Esophagus (tissue), 2 donors: ENCODE measurements around the gene SFXN4. TPM values are rescaled to one million over a fixed set of nuclear protein-coding genes. Genes with fewer than 3 reads are reported as not detected.

ENCODE experiments used
- H3K27ac ChIP-seq, 2 donors: one replicate each; pipeline ENCODE4 v1.5.1; 2013; ENCODE audit warnings: low read depth in 2 of 2, mild to moderate bottlenecking in 2 of 2, inconsistent platforms in 1 of 2, low read length in 1 of 2, moderate library complexity in 1 of 2
- H3K27me3 ChIP-seq, 2 donors: one replicate each; pipeline ENCODE4 v1.6.1; 2013; ENCODE audit warnings: low read length in 2 of 2, control low read depth in 1 of 2, mild to moderate bottlenecking in 1 of 2; ENCODE audit not compliant: insufficient read depth in 2 of 2, control insufficient read depth in 1 of 2
- H3K36me3 ChIP-seq, 2 donors: one replicate each; pipeline ENCODE4 v1.6.1; 2013; ENCODE audit warnings: low read length in 1 of 2; ENCODE audit not compliant: control insufficient read depth in 2 of 2, insufficient read depth in 2 of 2
- H3K4me1 ChIP-seq, 2 donors: one replicate each; pipeline ENCODE4 v1.6.1; 2013; ENCODE audit warnings: low read length in 1 of 2; ENCODE audit not compliant: control insufficient read depth in 2 of 2, insufficient read depth in 2 of 2
- H3K4me3 ChIP-seq, 2 donors: one replicate each; pipeline ENCODE4 v1.5.1; 2013; ENCODE audit warnings: low read length in 2 of 2, mild to moderate bottlenecking in 2 of 2, low read depth in 1 of 2, moderate library complexity in 1 of 2
- H3K9me3 ChIP-seq, 2 donors: one replicate each; pipeline ENCODE4 v1.6.1; 2013; ENCODE audit warnings: mild to moderate bottlenecking in 2 of 2, low read depth in 1 of 2, low read length in 1 of 2, moderate library complexity in 1 of 2; ENCODE audit not compliant: control insufficient read depth in 2 of 2, insufficient read depth in 1 of 2
- WGBS, 2 donors: extraction: QIAGEN DNeasy Blood & Tissue Kit; methylation state at CpG; one replicate each; pipeline ENCODE4 v1.1.7; 2013; 5-methylcytosine and 5-hydroxymethylcytosine counted together
- polyA plus RNA-seq, 2 donors: library from polyadenylated mRNA; stranded (reverse); fragments of 200-250 nt; gene quantifications; one replicate each; pipeline ENCODE4 v1.2.3, GENCODE V29; 2013
- donor health status: healthy with polysubstance abuse.
- donor health status: Bipolar disorder and iron deficiency.

SFXN4 gene
- 10 to 100 TPM; 20.8 to 22.7 TPM for polyA plus RNA-seq

- Histone ChIP-seq H3K27ac (peak within 1 kb of the TSS; percentile 75 to 83), H3K4me1 (peaks cover 0 to 4% of the 10 kb centered on the region in 2 donors), H3K36me3 (peaks cover 5 to 6% of the 10 kb centered on the region in 2 donors), H3K27me3 (no peaks in the 10 kb centered on the region), H3K9me3 (no peaks in the 10 kb centered on the region), H3K4me3 (peak within 1 kb of the TSS; percentile 74 to 91)
- 1% methylated on average over 70 to 90 of the region's 90 CpGs for WGBS, 2 donors
These were observed at the start of gene SFXN4 for GRCh38 chr10:119165171-119166117. Gene SFXN4, minus strand, starts transcription at chr10:119165714. Its CDS starts 67 bp downstream, at chr10:119165647.

- WGBS, 2 donors: 19 to 32% methylated on average over 12 of the region's 12 CpGs
- Histone ChIP-seq H3K36me3 (no peaks in the 10 kb centered on the region), H3K4me3 (peak overlapping the region in 1 of 2 donors; percentile 4), H3K27ac (peak overlapping the region; percentile 36 to 83), H3K27me3 (no peaks in the 10 kb centered on the region), H3K4me1 (peaks cover 0 to 7% of the 10 kb centered on the region in 2 donors), H3K9me3 (no peaks in the 10 kb centered on the region)
These were observed 46.3 kb upstream of the SFXN4 start for GRCh38 chr10:119211625-119212441.

- Histone ChIP-seq H3K27ac (peak overlapping the region; percentile 36 to 83), H3K27me3 (no peaks in the 10 kb centered on the region), H3K4me1 (peaks cover 0 to 7% of the 10 kb centered on the region in 2 donors), H3K36me3 (no peaks in the 10 kb centered on the region), H3K4me3 (no peak overlapping the region), H3K9me3 (no peaks in the 10 kb centered on the region)
- 67 to 75% methylated on average over 3 of the region's 3 CpGs for WGBS, 2 donors
These were observed 45.7 kb upstream of the SFXN4 start for GRCh38 chr10:119211176-119211575.

GRCh38 chr10:119210633-119211032 is 45.1 kb upstream of the SFXN4 start:
- H3K27ac ChIP-seq: no peak overlapping the region
- WGBS, 2 donors: 79 to 80% methylated on average over 2 of the region's 2 CpGs
- H3K4me3 ChIP-seq: no peak overlapping the region

GRCh38 chr10:119209736-119210355 is 44.3 kb upstream of the SFXN4 start:
- 40 to 43% methylated on average over 9 of the region's 9 CpGs for WGBS, 2 donors
- Histone ChIP-seq H3K9me3 (no peaks in the 10 kb centered on the region), H3K27me3 (no peaks in the 10 kb centered on the region), H3K4me1 (peaks cover 0 to 7% of the 10 kb centered on the region in 2 donors), H3K4me3 (peak overlapping the region in 1 of 2 donors; percentile 14), H3K27ac (peak overlapping the region; percentile 56 to 73), H3K36me3 (no peaks in the 10 kb centered on the region)

More at GRCh38 chr10:119210633-119211032, 45.1 kb upstream of the SFXN4 start:
- H3K9me3 ChIP-seq: no peaks in the 10 kb centered on the region
- H3K27me3 ChIP-seq: no peaks in the 10 kb centered on the region
- peaks cover 0 to 7% of the 10 kb centered on the region in 2 donors for H3K4me1 ChIP-seq
- H3K36me3 ChIP-seq: no peaks in the 10 kb centered on the region

- Histone ChIP-seq H3K4me3 (peak overlapping the region; percentile 8 to 87), H3K4me1 (peaks cover 0 to 7% of the 10 kb centered on the region in 2 donors), H3K27ac (peak overlapping the region; percentile 73 to 78), H3K36me3 (no peaks in the 10 kb centered on the region), H3K9me3 (no peaks in the 10 kb centered on the region), H3K27me3 (no peaks in the 10 kb centered on the region)
- 11 to 25% methylated on average over 15 of the region's 15 CpGs for WGBS, 2 donors
These were observed 43.7 kb upstream of the SFXN4 start for GRCh38 chr10:119209035-119209735.

GRCh38 chr10:119208553-119208940 is 43.0 kb upstream of the SFXN4 start:
- H3K27me3 ChIP-seq: no peaks in the 10 kb centered on the region
- no peaks in the 10 kb centered on the region for H3K9me3 ChIP-seq
- peak overlapping the region; percentile 83 to 87 for H3K4me3 ChIP-seq
- WGBS, 2 donors: 9 to 17% methylated on average over 3 of the region's 3 CpGs
- H3K27ac ChIP-seq: peak overlapping the region in 1 of 2 donors; percentile 98
- peaks cover 0 to 7% of the 10 kb centered on the region in 2 donors for H3K4me1 ChIP-seq
- no peaks in the 10 kb centered on the region for H3K36me3 ChIP-seq

- H3K9me3 ChIP-seq: no peaks in the 10 kb centered on the region
- no peaks in the 10 kb centered on the region for H3K36me3 ChIP-seq
- peak overlapping the region; percentile 83 to 87 for H3K4me3 ChIP-seq
- WGBS, 2 donors: 0% methylated on average over 40 to 62 of the region's 62 CpGs
- peaks cover 0 to 7% of the 10 kb centered on the region in 2 donors for H3K4me1 ChIP-seq
- H3K27ac ChIP-seq: peak overlapping the region; percentile 62 to 98
- H3K27me3 ChIP-seq: no peaks in the 10 kb centered on the region
These were observed 42.4 kb upstream of the SFXN4 start for GRCh38 chr10:119207713-119208552.
